Stromal cell of bone marrow (primary cell): Measurements from ENCODE around the gene RETREG3.
A peak's percentile ranks its signal among the peaks of the same experiment; 100 is the strongest.
"Not testable (repeated sequence)": the region's sequence is repeated elsewhere in the genome, so short reads cannot be mapped to it uniquely, and the experiment has no call there.

Experiments used
- DNase-seq: peaks from one replicate; pipeline ENCODE4 v3.0.0-alpha.2; 2012; ENCODE audit warnings: low read depth

Gene RETREG3

DNA sequence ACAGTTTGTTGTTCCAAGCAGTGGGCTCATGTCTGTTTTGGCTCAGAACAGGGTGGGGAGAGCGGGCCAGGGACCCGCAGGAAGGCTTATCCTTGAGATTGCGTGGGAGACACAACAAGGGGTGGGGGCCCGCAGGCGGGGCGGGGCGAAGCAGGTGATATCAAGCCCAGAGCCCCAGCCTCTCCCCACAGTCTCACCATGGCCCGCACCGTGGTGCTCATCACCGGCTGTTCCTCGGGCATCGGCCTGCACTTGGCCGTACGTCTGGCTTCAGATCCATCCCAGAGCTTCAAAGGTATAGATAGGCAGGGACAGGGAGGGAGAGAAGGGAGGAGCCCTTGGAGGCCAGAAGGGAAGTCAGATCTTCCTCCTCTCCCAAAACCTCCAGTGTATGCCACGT lies 56.4 kb downstream of the RETREG3 start, which contains the start of gene HSD17B1:
HSD17B1 (plus strand) TSS at position 188 of the 400 bp plus-strand sequence; CDS start at position 199, 11 bp downstream.
- not testable (repeated sequence) for DNase-seq

GRCh38 chr17:42548993-42549755 lies 60.0 kb downstream of the RETREG3 start:
- no peak for DNase-seq

DNA sequence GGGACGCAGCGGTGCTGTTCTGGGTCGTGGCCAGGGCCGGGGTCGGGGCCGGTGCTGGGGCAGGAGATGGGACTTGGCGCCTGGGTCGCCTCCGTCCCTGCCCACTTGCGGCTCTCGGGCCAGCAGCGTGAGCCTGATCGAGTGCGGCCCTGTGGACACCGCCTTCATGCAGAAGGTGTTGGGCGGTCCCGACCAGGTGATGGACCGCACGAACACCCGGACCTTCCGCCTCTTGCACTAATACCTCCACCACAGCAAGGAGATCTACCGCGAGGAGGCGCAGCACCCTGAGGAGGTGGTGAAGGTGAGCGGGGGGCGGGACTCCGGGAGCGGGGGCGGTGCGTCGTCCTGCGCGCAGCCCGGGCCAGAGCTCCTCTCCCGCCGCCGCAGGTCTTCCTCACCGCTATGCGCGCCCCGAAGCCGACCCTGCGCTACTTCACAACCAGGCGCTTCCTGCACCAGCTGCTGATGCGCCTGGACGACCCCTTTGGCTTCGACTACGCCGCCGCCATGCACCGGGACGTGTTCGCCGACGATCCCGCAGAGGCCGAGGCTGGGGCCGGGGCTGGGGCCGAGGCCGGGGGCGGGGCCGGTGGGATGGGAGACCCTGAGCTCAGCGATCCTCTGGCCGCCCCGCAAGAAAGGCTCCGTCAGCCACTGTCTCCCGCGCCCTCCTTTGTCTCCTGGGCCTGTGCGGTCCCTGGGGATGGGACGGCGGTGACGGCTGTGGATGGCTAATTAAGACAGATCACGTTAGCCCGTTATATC lies 60.9 kb downstream of the RETREG3 start:
- DNase-seq, result no peak

DNA sequence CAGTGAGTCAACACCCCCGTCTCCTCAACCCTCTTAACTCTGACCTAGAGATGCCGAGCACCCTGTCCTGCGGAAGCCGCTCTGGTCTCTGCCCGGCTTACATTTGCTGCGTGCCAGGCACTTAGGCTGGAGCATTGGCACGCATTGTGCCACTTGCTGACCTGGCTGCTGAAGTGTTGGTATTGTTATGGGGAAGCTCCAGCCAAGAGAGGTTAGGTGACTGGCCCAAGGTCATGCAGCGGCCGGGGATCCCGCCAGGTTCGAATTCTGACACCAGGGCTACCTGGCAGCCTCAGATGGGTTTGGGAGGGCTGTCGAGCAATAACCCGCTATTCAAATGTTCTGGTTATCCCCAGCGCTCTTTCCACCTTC lies 61.5 kb downstream of the RETREG3 start:
- no peak for DNase-seq

DNA sequence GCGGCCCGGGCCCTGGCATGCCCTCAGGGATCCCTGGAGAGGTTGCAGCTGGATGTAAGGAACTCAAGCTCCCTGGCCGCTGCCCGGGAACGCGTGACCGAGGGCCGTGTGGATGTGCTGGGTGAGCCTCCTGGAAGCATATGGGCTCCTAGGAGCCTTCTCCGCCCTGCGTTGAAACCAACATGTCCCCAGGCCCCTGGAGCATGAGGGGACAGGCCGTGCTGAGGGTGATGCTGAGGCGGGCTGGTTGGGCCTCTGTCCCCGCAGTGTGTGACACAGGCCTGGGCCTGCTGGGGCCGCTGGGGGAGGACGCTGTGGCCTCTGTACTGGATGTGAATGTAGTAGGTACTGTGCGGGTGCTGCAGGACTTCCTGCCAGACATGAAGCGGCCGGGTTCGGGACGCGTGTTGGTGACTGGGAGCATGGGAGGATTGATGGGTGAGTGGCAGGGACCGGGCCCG lies 62.1 kb downstream of the RETREG3 start:
- no peak for DNase-seq

DNA sequence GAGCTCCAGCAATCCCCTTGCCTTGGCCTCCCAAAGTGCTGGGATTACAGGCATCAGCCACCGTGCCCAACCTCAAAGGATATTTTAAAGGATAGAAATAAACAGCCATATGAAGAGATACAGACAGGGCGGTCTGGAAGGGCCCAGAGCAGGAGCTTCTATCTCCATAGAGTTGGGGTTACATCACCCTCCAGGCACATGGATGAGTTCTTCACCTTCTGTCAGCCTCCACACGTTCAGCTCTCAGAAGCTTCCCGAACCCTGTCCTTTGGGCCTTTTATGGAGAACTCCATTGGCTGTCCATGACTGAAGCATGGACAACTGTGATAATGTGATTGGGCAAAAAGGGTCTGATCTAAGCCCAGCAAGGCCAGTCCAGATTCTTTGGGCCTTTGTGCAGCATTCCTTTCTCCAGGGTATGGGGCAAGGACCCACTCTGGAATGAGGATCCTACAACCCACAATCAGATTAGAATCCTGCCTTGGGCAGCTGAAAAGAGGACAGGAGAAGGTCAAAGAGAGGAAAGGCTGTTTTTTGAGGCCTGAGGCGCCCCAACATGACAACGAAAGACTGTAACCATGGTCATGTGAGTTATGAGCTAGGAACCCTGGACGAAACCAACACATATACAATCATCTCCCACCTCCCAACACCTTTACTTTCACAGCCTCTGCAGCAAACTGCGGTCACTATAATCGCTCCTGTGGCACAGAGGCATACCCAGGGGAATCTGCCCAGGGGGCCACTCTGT lies 63.2 kb downstream of the RETREG3 start:
- not testable (repeated sequence) for DNase-seq

DNA sequence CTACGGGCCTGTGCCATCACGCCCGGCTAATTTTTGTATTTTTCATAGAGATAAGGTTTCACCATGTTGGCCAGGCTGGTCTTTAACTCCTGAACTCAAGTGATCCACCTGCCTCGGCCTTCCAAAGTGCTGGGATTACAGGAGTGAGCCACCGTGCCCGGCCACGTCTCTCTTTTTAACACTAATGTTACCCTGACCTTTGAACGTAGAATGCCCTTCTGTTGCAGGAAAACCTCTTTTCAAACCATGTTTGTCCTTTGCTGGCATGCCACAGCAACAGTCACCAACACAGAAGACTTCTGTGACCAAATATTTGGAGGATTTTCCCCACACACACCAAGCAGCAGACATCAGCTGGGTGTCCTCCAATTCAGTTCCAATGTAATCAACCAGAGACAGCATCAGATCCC lies 64.3 kb downstream of the RETREG3 start:
- DNase-seq, result no peak

- no peak for DNase-seq
These were observed 65.7 kb downstream of the RETREG3 start for GRCh38 chr17:42543190-42544079.

DNA sequence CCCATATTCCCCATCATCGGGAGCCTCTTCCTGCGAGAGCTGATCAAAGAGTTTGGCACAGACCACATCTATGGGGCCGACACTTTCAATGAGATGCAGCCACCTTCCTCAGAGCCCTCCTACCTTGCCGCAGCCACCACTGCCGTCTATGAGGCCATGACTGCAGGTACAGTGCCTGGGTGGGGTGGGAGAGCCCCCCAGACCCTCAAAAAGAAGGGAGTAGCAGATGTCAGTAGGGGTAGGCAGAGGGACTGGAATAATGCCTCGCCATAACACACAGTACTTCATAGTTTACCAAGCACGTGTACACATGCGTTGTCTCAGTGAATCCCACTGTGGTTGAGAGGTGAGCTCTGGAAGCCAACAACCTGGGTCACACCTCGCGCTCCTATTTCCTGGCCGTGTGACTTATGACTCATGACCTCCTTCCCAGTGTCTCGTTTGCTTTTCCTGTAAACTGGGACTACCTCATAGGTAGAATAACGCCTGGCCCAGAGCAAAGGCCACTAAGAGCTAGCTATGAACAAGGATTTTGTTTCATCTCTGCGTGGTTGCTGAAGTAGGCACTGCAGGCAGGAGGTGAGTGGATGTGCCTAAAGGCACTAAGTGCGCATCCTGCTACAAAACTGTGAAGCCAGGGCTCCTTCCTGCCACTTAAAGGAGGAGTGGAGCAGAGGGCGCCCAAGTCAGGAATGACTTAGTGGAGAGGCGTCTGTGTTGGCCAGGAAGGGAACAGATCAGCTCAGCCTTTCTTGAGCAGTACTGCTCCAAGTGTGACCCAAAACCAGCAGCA lies 67.9 kb downstream of the RETREG3 start:
- no peak for DNase-seq

DNA sequence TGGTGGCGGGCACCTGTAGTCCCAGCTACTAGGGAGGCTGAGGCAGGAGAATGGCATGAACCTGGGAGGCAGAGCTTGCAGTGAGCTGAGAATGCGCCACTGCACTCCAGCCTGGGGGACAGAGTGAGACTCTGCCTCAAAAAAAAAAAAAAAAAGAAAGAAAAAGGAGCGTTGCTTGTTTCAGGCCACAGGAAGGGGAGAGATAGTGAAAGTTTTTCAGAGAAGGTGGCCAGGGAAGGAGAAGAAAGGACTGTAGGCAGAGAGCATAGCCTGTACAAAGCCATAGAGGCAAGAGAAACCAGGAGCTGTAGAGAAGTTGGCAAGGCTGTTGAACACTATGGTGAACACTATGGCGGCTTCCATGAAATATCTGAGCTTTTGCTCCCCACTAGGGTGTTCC lies 68.6 kb downstream of the RETREG3 start:
- not testable (repeated sequence) for DNase-seq

GRCh38 chr17:42538482-42538881 lies 70.7 kb downstream of the RETREG3 start:
- no peak for DNase-seq

- DNase-seq, result no peak
These were observed 71.2 kb downstream of the RETREG3 start for GRCh38 chr17:42537826-42538451.

DNA sequence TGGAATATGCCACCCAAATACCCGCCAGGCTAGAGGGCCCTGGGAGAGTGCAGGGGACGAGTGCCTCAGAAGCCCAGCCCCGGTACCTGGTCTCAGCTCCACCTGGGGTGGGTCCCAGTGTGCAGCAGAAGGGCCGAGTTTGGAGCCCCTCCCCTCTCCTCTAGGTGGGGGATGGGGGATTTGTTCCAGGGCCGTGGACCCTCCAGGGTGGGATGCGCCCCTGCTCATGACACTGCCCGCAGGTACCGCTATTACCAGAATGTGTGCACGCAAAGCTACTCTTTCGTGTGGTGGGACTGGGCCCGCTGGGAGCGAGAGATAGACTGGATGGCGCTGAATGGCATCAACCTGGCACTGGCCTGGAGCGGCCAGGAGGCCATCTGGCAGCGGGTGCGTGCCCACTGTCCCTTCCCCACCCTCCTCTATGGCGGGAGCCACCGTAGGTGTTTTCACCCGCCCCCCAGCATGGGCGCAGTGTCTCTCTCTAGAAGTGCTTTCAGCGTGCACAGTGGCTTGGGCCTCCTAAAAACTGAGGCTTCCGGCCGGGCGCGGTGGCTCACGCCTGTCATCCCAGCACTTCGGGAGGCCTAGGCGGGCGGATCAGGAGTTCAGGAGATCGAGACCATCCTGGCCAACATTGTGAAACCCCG lies 71.9 kb downstream of the RETREG3 start:
- no peak for DNase-seq

- no peak for DNase-seq
These were observed 72.6 kb downstream of the RETREG3 start for GRCh38 chr17:42536372-42537155.

DNA sequence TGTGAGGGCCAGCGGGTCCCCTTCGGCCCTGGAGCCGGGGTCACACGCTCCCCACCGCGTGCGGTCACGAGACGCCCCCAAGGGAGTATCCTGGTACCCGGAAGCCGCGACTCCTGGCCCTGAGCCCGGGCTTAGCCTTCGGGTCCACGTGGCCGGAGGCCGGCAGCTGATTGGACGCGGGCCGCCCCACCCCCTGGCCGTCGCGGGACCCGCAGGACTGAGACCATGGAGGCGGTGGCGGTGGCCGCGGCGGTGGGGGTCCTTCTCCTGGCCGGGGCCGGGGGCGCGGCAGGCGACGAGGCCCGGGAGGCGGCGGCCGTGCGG lies 73.2 kb downstream of the RETREG3 start, which contains the start of gene NAGLU:
NAGLU (plus strand) TSS at position 194 of the 324 bp plus-strand sequence; CDS start at position 226, 32 bp downstream.
- DNase-seq, result peak; percentile 76

DNA sequence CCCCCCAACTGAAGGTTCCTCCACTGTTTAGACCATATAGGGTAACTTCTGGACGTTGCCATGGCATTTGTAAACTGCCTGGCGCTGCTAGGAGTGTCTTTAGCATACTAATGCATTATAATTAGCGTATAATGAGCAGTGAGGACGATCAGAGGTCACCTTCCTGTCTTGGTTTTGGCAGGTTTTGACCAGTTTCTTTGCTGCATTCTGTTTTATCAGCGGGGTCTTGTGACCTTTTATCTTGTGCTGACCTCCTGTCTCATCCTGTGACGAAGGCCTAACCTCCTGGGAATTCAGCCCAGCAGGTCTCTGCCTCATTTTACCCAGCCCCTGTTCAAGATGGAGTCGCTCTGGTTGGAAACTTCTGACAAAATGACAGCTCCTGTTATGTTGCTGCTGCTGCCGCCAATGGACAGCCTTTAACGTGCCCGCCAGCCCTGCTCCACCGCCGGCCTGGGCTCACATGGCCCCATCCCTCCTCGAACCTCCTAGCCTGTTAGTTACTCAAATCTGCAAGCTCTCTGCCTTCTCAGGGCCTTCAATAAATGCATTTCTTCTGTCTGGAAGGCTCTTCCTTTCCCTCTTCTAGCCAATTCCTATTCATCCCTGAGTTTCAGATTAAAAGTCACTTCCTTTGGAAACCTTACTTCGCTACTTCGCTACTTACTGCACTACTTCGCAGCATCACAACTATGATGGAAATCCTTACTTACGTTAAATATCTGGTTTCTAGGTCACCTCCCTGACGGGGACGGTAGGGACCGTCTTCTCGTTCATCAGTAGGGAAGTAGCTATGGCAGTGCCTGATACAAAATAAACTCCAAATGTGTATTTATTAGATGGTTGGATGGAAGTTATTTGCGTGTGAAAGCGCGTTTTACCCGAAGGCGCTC lies 73.8 kb downstream of the RETREG3 start:
- no peak for DNase-seq

DNA sequence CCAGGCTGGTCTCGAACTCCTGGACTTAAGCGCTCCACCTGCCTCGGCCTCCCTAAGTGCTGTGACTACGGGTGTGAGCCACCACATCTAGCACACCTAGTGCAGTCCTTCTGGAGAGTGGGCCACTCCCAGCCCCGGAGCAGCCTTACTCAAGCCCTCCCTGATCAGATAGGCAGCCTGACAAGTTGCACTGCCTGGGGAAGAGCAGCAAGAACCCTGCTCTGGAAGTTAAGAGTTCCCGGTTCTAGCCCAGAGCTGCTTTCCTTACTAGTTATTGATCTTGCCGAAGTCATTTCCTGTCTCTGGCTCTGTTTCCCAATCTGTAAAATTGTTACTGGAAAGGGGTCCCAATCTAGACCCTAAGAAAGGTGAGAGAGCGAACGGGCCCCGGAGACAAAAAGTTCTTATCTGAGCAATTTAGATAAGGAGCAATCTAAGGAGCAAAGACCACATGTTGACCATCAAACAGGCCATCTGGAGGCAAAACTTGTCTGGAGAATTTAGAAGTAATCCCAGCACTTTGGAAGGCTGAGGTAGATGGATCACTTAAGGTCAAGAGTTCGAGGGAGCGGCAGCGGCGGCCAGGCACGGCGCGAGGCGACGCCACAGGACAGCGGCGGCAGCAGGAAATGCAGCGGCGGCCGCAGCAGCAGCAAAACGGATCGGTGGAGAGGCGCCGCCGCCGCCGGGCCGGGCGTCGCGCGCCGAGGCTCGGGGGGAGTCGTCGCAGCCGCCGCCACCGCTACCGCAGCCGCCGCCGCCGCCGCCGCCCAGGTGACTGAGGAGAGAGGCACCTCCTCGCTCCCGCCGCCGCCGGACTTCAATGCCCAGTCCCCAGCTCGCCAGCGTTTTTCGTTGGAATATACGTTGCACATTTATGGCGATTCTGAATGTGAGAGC lies 77.5 kb downstream of the RETREG3 start:
- DNase-seq, result no peak
